ENCODE data around the gene TTPAL.

TTPAL gene

DNA sequence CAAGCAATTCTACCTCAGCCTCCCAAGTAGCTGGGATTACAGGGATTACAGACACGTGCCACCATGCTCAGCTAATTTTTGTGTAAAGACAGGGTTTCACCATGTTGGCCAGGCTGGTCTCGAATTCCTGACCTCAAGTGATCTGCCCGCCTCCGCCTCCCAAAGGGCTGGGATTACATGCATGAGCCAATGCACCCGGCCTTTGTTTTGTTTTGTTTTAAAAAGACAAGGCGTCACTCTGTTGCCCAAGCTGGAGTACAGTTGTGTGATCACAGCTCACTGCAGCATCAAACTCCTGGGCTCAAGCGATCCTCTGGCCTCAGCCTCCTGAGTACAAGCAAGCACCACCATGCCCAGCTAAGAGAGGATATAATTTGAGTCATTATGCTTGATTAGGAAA, 40.8 kb downstream of the TTPAL start:
- DNase-seq (ENCODE audit: low spot score): no peak
- in situ Hi-C loops (cut with MboI; ENCODE audit: low sequenced_read_pairs, unreplicated experiment): no loop called here
- TF ChIP-seq, protein P1, sequence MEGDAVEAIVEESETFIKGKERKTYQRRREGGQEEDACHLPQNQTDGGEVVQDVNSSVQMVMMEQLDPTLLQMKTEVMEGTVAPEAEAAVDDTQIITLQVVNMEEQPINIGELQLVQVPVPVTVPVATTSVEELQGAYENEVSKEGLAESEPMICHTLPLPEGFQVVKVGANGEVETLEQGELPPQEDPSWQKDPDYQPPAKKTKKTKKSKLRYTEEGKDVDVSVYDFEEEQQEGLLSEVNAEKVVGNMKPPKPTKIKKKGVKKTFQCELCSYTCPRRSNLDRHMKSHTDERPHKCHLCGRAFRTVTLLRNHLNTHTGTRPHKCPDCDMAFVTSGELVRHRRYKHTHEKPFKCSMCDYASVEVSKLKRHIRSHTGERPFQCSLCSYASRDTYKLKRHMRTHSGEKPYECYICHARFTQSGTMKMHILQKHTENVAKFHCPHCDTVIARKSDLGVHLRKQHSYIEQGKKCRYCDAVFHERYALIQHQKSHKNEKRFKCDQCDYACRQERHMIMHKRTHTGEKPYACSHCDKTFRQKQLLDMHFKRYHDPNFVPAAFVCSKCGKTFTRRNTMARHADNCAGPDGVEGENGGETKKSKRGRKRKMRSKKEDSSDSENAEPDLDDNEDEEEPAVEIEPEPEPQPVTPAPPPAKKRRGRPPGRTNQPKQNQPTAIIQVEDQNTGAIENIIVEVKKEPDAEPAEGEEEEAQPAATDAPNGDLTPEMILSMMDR (IDR thresholded peaks at IDR 0.05; ENCODE audit: borderline replicate concordance, control extremely low read depth, extremely low read depth, insufficient read depth, missing control alignments): no peak

DNA sequence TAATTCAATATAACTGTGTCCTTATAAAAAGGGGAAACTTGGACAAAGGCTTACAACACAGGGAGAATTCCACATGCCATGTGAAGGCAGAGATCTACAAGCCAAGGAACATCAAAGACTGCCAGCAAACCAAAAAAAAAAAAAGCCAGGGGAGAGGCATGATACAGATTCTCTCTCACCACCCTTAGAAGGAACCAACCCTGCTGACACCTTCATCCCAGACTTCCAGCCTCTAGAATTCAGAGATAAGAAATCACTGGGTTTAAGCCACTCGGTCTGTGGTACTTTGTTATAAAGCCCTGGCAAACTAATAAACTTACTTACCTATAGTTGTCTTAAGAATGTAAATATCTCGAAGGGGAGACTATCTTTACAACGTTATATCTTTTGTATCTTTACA, 41.8 kb downstream of the TTPAL start:
- TF ChIP-seq, protein P1 (IDR thresholded peaks at IDR 0.05; ENCODE audit: borderline replicate concordance, control extremely low read depth, extremely low read depth, insufficient read depth, missing control alignments): no peak
- in situ Hi-C loops (cut with MboI; ENCODE audit: low sequenced_read_pairs, unreplicated experiment): no loop called here
- DNase-seq (ENCODE audit: low spot score): no peak

DNA sequence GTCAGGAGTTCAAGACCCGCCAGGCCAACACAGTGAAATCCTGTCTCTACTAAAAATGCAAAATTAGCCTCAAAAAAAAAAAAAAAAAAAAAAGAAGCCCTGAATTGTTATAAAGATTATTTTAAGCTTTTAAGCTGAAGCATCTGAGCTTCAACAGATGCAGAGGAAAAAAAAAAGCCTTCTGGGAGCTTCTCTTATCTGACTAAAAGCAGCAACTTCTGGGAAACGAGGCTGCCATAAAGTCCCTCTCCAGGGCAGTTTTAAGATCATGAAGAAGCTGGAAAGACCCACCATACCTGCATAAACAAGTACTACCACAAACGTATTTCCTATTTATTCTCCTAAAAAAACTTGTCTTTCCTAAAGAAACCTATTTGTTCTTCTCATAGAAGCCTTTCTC, 42.6 kb downstream of the TTPAL start:
- no peak for DNase-seq (ENCODE audit: low spot score)
- in situ Hi-C loops (cut with MboI; ENCODE audit: low sequenced_read_pairs, unreplicated experiment): no loop called here
- TF ChIP-seq, protein P1 (IDR thresholded peaks at IDR 0.05; ENCODE audit: borderline replicate concordance, control extremely low read depth, extremely low read depth, insufficient read depth, missing control alignments): no peak

- TF ChIP-seq, protein P1 (IDR thresholded peaks at IDR 0.05; ENCODE audit: borderline replicate concordance, control extremely low read depth, extremely low read depth, insufficient read depth, missing control alignments): no peak
- in situ Hi-C loops (cut with MboI; ENCODE audit: low sequenced_read_pairs, unreplicated experiment): no loop called here
- no peak for DNase-seq (ENCODE audit: low spot score)
Observed at GRCh38 chr20:44520881-44521280, 45.2 kb downstream of the TTPAL start.

DNA sequence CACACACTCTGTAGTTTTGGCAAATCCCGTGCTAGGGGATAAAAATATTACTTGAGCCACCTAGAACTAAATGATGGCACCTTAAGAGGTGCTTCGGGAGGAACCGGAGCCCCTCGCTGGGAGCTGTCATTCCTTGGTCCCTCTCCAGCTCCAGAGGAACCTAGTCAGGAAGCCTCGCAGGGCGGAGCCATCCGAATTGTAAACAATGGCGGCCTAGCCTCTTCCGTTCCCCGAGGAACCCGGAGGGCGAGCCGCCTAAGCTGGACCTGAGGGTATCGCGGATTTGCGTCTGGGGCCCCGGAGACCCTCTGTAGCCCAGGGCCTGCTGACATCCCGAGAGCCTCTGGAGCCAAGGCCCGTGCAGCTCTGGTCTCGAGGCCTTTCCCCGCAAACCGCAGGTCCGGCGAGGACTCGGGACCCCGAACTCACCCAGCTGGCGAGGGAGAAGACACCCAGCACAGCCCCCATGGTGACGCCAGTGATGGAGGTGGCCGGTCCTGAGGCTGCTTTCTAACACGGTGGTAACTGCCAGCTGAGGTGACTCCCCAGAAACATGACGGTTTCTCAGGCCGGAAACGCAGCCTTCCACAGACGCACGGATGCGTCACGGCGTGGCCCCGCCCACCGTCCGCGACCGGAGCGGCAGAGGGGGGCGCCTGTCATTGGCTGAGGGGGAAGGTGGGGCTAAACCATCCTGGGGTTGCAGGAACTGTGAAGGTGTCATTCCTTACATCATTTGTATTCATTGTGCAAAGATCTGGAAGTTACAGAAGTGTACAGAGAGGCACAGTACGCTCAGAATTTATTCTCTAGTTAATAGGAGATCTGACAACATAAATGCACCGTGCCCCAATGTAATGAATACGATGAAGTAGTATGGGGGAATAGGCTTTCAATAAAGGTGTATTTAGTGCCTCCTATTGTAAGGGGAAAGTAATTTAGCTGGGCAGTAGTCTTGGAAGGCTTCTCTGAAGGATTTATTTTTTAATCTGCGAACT, 46.1 kb downstream of the TTPAL start, which contains the start of gene SERINC3:
Gene SERINC3, minus strand, starts transcription at position 587 of the 998 bp plus-strand sequence. Its CDS starts 119 bp downstream, at position 468.
- peak; percentile 97 for DNase-seq (ENCODE audit: low spot score)
- in situ Hi-C loops (cut with MboI; ENCODE audit: low sequenced_read_pairs, unreplicated experiment): no loop called here

DNA sequence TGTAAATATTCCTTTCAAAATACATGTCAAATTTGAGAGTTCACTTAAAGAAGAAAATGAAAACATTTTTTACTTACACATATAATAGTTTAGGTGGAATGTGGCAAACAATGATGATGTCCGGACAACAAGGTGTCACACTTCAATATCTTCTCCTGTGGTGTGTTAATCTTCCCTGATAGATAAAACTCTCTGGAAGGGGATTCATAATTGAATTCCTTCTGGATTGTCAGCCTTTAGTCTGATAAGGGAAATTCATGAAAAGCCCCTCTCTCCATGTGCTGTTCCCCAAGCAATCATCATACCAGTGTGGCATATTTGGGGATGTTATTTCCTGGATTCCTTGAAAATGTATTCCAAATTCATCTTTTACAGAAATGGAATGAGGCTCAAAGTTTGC, 47.2 kb downstream of the TTPAL start:
- TF ChIP-seq, protein P1 (IDR thresholded peaks at IDR 0.05; ENCODE audit: borderline replicate concordance, control extremely low read depth, extremely low read depth, insufficient read depth, missing control alignments): no peak
- DNase-seq (ENCODE audit: low spot score): no peak
- in situ Hi-C loops (cut with MboI; ENCODE audit: low sequenced_read_pairs, unreplicated experiment): no loop called here

More for the DNA sequence above, 46.1 kb downstream of the TTPAL start, which contains the start of gene SERINC3:
- TF ChIP-seq, protein P1 (IDR thresholded peaks at IDR 0.05; ENCODE audit: borderline replicate concordance, control extremely low read depth, extremely low read depth, insufficient read depth, missing control alignments): peak; percentile 4
